K562 (cell line): Measurements from ENCODE around the gene BRMS1. TPM values are rescaled to one million over a fixed set of nuclear protein-coding genes. Genes with fewer than 3 reads are reported as not detected.

Source experiments
- MGA ChIP-seq: fragments of 450-650 bp; IDR thresholded peaks from 2 replicates; pipeline ENCODE4 v1.6.1; 2016; ENCODE audit warnings: mild to moderate bottlenecking, moderate library complexity
- polyA plus RNA-seq, 8 experiments: library from polyadenylated mRNA; depleted of rRNA in 4 of 8; stranded (reverse) in 5 of 8; unstranded in 3 of 8; fragments of >200 nt; fragmentation: Nextera tagmentation in 2 of 8; fragmentation: Illumina TruSeq in 1 of 8; extraction: Ambion mirVana in 2 of 8; extraction: Trizol in 1 of 8; gene quantifications; 2 replicates each; pipeline versions ENCODE4 v1.2.1 to v1.2.3, GENCODE V29; 2011 to 2014; ENCODE audit warnings: inconsistent platforms in 1 of 8, missing spikeins in 1 of 8
- total RNA-seq, 7 experiments: library from RNA; depleted of rRNA in 6 of 7; stranded (reverse); fragments of >200 nt in 6 of 7; fragmentation: Illumina TruSeq in 2 of 7; extraction: Trizol in 2 of 7; gene quantifications; 2 replicates each; pipeline versions ENCODE4 v1.2.1 to v1.2.3, GENCODE V29; 2011 to 2021; ENCODE audit warnings: low replicate concordance in 1 of 7
- TF ChIP-seq, protein P1 (sequence below): fragments of 250-450 bp; sonication (Bioruptor Pico); IDR thresholded peaks from 2 replicates; pipeline ENCODE4 v1.5.0; 2020; ENCODE audit warnings: mild to moderate bottlenecking, borderline replicate concordance

The BRMS1 gene
- total and polyA plus RNA-seq, 9 of the 15 experiments (the other 6 are each of a cell fraction or from before 2014, with no cell fraction given): 2.2 to 78.8 (median 33.4) TPM

DNA sequence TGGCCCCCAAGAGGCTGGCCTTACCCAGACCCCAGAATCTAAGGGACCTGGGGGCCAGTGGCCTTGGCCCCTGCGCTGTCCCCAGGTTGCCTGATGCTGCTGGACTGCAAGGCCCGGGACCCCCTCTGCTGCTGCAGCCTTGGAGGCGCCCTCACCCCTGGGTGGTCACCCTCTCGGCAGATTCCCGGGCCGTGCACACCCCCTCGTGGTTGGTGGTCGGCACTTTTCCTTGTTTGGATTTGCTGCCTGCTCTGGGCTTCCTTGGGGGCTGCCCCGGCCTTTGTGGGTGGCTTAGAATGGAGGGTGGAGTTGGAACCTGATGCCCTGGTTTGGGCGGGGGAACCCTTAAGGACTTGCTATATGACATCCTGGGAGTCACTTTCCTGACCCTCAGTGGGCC is 14.0 kb downstream of the BRMS1 start (continued):
- TF ChIP-seq MGA: no peak
- TF ChIP-seq, protein P1, sequence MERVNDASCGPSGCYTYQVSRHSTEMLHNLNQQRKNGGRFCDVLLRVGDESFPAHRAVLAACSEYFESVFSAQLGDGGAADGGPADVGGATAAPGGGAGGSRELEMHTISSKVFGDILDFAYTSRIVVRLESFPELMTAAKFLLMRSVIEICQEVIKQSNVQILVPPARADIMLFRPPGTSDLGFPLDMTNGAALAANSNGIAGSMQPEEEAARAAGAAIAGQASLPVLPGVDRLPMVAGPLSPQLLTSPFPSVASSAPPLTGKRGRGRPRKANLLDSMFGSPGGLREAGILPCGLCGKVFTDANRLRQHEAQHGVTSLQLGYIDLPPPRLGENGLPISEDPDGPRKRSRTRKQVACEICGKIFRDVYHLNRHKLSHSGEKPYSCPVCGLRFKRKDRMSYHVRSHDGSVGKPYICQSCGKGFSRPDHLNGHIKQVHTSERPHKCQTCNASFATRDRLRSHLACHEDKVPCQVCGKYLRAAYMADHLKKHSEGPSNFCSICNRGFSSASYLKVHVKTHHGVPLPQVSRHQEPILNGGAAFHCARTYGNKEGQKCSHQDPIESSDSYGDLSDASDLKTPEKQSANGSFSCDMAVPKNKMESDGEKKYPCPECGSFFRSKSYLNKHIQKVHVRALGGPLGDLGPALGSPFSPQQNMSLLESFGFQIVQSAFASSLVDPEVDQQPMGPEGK (CRISPR knock-in tag): no peak
